Measurements from ENCODE around the gene REC114.

REC114 gene

GRCh38 chr15:73607843-73608242, 164.9 kb downstream of the REC114 start:
- no peak for DNase-seq

GRCh38 chr15:73608475-73608874, 165.5 kb downstream of the REC114 start:
- DNase-seq, result no peak

GRCh38 chr15:73608941-73609340, 166.0 kb downstream of the REC114 start:
- no peak for DNase-seq

Measured in activated gamma-delta T cell (primary cell).